ENCODE data around the gene SIPA1.
A peak's percentile ranks its signal among the peaks of the same experiment; 100 is the strongest.

SIPA1 gene

DNA sequence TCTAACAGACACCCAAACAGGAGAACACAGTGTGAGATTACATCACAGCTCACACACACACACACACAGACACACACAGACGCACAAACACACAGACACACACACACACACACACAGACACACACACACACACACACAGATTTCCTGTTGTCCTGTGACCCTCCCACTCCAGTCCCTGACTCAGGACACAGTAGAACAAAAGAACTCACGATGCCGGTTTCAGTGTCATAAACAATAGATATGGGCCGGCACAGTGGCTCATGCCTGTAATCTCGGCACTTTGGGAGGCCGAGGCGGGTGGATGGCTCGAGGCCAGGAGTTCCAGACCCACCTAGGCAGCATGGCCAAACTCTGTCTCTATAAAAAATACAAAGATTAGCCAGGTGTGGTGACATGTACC lies 60.3 kb downstream of the SIPA1 start:
- DNase-seq: peak in 1 of 51 donors; percentile 18

GRCh38 chr11:65699306-65699705 lies 61.4 kb downstream of the SIPA1 start:
- peak in 3 of 51 donors; percentile 4 to 17 (median 8) for DNase-seq

DNA sequence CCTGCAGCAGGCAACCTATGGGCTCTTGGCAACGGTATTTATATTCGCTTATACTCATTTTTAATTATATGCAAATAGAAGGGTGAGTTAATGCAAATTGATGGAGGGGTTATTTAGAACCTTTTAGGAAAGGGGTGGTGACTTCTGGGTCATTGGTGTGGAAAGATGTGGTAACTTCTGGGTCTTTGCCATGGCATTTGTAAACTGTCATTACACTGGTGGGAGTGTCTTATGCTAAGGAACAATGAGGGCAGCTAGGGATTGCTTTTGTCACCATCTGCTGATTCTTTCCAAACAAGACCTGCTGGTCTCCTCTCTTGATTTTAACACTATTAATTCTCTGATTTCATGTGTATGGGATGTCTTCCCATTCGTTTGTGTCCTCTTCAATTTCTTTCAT lies 62.5 kb downstream of the SIPA1 start:
- no peak for DNase-seq

All from hypothalamus (tissue), 51 donors.